ENCODE measurements around the gene RAB3C. TPM values are rescaled to one million over a fixed set of nuclear protein-coding genes. Genes with fewer than 3 reads are reported as not detected.
"Not testable (repeated sequence)": the region's sequence is repeated elsewhere in the genome, so short reads cannot be mapped to it uniquely, and the experiment has no call there.

Gene RAB3C
- polyA plus RNA-seq, 6 donors from 2014 or later = 1.1 TPM; not detected in 5

DNA sequence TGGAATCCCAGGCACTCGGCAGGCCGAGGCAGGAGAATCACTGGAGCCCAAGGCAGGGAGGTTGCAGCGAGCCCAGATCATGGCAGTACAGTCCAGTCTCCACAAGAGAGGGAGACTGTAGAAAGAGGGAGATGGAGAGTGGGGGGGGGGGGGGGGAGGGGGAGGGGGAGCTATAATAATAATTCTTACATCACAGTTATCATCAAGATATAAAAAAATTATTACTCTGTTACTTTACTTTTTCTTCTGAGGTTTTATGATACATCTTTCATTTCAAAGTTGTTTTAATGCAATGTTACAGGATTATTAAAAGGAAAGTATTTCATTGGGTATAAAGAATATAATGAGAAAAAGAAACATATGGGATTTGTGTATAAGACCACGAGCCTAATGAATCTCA is 17.8 kb upstream of the RAB3C start:
- DNase-seq (no peak), ATAC-seq (ENCODE audit: low read depth in 2 of 2) (no peak)
- H3K27me3 Mint-ChIP-seq = no peaks in the 10 kb centered on the region
- H3K36me3 Mint-ChIP-seq = no peaks in the 10 kb centered on the region
- H3K9me3 Mint-ChIP-seq = peaks cover 0 to 3% (median 2%) of the 10 kb centered on the region in 7 donors
- no peak overlapping the region for H3K4me3 Mint-ChIP-seq
- H3K27ac Mint-ChIP-seq = no peak overlapping the region
- peaks cover 6 to 15% (median 8%) of the 10 kb centered on the region in 3 donors for H3K4me1 Mint-ChIP-seq

DNA sequence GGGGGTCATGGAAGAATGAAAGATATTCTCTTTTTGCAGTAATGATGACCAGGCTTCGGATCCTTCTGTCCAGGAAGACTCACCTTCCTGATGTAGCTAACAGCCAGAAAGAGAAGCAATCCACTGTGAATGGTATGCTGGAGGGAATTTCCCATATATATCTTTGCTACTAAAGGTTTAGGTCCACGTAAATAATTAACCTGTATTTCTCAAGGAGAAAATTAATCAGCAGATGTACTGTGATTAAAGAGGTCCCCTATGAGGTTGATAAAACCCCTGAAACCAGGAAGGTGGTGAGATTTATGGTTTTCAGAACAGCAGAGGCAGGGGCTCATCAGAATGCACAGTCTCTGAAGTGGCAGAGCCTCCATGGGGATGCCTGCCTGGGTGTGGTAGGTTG is 11.4 kb upstream of the RAB3C start:
- Mint-ChIP-seq H3K9me3 (peaks cover 0 to 13% (median 6%) of the 10 kb centered on the region in 7 donors), H3K36me3 (peaks cover 0 to 8% of the 10 kb centered on the region in 2 donors), H3K27me3 (peaks cover 0 to 14% (median 5%) of the 10 kb centered on the region in 3 donors), H3K4me1 (peaks cover 4 to 7% (median 6%) of the 10 kb centered on the region in 3 donors), H3K27ac (no peak overlapping the region), H3K4me3 (no peak overlapping the region)
- DNase-seq = no peak
- no peak for ATAC-seq (ENCODE audit: low read depth in 2 of 2)

DNA sequence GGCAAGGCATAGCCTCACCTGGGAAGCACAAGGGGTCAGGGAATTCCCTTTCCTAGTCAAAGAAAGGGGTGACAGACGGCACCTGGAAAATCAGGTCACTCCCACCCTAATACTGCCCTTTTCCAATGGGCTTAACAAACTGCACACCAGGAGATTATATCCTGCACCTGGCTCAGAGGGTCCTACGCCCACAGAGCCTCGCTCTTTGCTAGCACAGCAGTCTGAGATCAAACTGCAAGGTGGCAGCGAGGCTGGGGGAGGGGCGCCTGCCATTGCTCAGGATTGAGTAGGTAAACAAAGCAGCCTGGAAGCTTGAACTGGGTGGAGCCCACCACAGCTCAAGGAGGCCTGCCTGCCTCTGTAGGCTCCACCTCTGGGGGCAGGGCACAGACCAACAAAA is 9.9 kb upstream of the RAB3C start:
- H3K4me3 Mint-ChIP-seq; H3K27ac Mint-ChIP-seq; DNase-seq; ATAC-seq (ENCODE audit: low read depth in 2 of 2); H3K36me3 Mint-ChIP-seq; H3K4me1 Mint-ChIP-seq: not testable (repeated sequence)
- H3K27me3 Mint-ChIP-seq = peaks cover 0 to 14% (median 5%) of the 10 kb centered on the region in 3 donors
- peaks cover 0 to 13% (median 6%) of the 10 kb centered on the region in 7 donors for H3K9me3 Mint-ChIP-seq

DNA sequence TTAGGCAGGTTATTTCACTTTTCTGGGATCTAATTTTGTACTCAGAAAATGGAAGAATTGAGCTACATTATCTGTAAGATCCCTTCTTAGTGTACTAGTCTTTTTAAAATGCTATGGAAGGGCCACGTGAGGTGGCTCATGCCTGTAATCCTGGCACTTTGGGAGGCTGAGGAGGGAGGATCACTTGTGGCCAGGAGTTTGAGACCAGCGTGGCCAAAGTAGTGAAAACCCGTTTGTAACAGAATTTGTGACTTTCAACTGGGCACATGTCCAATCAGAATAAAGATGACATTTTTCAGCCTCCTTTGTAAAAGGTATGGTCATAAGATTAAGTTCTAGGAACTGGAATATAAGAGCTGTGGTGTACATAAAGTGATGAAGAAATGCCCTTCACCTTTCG is 3.1 kb upstream of the RAB3C start:
- DNase-seq (no peak), ATAC-seq (ENCODE audit: low read depth in 2 of 2) (no peak)
- Mint-ChIP-seq H3K9me3 (peaks cover 0 to 13% (median 0%) of the 10 kb centered on the region in 7 donors), H3K4me1 (peaks cover 20 to 25% (median 20%) of the 10 kb centered on the region in 3 donors), H3K4me3 (no peak overlapping the region), H3K27ac (no peak overlapping the region), H3K27me3 (peaks cover 39 to 47% (median 41%) of the 10 kb centered on the region in 3 donors), H3K36me3 (no peaks in the 10 kb centered on the region)

DNA sequence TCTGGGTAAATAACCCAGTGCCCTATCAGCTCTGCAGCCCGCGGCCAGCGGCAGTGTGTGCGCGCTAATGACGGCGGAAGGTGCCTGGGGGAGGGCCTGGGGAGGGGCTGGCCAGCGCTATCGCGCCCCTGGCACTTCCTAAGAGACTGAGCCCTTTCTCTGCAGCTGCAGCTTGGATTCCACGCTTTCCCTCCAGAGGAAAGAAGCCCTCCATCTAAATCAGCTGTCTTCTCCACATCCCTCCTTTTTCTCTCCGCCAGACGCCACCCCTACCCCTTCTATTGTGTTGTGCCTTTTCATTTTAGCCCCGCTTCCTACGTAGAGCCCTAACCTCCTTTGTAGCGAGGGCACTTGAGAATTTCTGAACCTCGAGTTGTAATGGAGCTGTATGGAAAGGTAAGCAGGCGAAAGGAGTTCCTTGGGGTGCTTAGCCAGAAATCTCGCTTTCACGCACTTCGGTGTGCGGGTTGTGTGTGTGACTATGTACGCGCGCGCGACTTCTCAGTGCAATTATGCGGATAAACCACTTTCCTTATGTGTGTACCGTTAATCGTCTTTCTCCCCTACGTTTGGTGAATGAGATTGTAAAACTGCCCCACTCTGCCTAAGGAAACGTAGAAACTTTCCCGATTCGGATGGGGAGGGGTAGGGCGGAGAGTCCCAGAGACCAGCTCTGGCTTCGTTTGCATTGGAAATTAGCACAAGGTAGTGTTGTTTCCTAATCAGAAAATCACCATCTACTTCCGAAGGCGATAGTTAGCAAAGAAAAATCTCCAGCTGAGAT is 664 bp upstream of the RAB3C start:
- DNase-seq = no peak
- Mint-ChIP-seq H3K4me1 (peaks cover 20 to 25% (median 20%) of the 10 kb centered on the region in 3 donors), H3K4me3 (peak overlapping the region; percentile 91 to 99 (median 96)), H3K27ac (peak overlapping the region in 1 of 6 donors; percentile 90), H3K36me3 (no peaks in the 10 kb centered on the region), H3K27me3 (peaks cover 39 to 44% (median 41%) of the 10 kb centered on the region in 3 donors), H3K9me3 (peaks cover 0 to 3% (median 0%) of the 10 kb centered on the region in 7 donors)
- peak; percentile 13 for ATAC-seq (ENCODE audit: low read depth in 2 of 2)

DNA sequence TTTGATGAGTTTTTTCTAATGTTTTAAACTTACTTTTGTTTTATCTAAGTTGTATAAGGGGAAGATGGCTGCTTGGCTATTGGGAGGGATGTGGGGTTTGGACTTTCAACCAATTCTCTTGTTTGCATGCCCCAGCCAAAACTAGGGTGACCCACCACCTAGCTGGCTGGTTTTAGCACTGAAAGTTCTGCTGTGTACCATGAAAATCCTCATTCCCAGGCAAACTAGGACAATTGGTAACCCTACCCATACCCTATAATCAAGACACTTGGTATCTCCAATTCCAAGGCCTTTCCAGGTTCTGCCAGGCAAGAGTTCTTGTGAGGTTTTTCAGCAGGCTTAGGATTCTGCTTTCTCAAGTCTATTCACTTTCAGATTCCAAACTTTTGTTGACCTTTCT is 13.1 kb downstream of the RAB3C start:
- Mint-ChIP-seq H3K9me3 (peaks cover 0 to under 1% (median 0%) of the 10 kb centered on the region in 7 donors), H3K4me1 (peaks cover 3 to 5% (median 4%) of the 10 kb centered on the region in 3 donors), H3K27ac (no peak overlapping the region), H3K36me3 (no peaks in the 10 kb centered on the region), H3K4me3 (no peak overlapping the region), H3K27me3 (peaks cover 0 to 8% (median 6%) of the 10 kb centered on the region in 3 donors)
- DNase-seq (no peak), ATAC-seq (ENCODE audit: low read depth in 2 of 2) (no peak)

DNA sequence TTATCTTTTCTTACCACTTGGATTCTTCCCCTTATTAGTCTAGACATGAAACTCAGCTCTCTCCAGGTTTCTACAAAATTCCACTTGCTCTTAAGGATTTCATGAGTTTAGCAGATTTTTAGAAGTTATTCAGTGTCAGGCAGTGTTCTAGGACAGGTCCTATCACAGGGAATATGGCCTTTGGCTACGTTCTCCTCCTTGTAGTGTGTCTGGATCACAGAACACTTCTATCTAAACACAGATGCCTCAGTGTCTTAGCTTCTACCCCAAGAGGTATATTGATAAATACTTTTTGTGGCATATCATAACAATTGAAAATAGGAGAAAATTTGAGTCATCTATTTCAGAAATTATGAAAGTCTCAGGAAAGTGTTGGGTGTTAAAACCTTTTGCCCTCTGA is 15.6 kb downstream of the RAB3C start:
- DNase-seq (no peak), ATAC-seq (ENCODE audit: low read depth in 2 of 2) (no peak)
- peaks cover 2 to 20% (median 14%) of the 10 kb centered on the region in 7 donors for H3K9me3 Mint-ChIP-seq
- peaks cover 0 to 8% (median 4%) of the 10 kb centered on the region in 3 donors for H3K27me3 Mint-ChIP-seq
- H3K36me3 Mint-ChIP-seq = peaks cover 6 to 20% of the 10 kb centered on the region in 2 donors
- H3K4me3 Mint-ChIP-seq = no peak overlapping the region
- no peak overlapping the region for H3K27ac Mint-ChIP-seq
- peaks cover 4 to 13% (median 8%) of the 10 kb centered on the region in 3 donors for H3K4me1 Mint-ChIP-seq

DNA sequence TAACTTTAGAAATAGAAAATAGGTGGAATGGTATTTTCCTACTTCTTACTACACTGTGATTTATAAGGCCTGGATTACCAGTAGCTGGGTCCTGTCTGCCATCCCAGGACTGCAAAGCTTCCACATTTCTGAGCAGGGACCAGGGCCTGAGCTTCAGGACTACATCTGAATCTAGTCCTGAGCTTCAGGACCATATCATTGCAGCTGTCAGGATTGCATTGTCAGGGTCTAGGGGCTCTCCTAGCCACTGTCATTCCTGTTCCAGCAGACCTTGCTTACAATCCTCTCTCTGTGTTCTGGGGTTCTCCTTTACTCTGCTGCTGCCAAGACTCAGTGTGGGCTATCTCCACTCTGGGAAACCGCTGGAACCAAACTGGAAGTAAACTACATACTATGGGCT is 16.3 kb downstream of the RAB3C start:
- H3K9me3 Mint-ChIP-seq = peaks cover 8 to 25% (median 14%) of the 10 kb centered on the region in 7 donors
- H3K36me3 Mint-ChIP-seq = peaks cover 10 to 25% of the 10 kb centered on the region in 2 donors
- peaks cover 4 to 13% (median 8%) of the 10 kb centered on the region in 3 donors for H3K4me1 Mint-ChIP-seq
- H3K27me3 Mint-ChIP-seq = peaks cover 0 to 11% (median 10%) of the 10 kb centered on the region in 3 donors
- DNase-seq (no peak), ATAC-seq (ENCODE audit: low read depth in 2 of 2) (no peak)
- H3K4me3 Mint-ChIP-seq = no peak overlapping the region
- H3K27ac Mint-ChIP-seq = peak overlapping the region in 1 of 6 donors; percentile 41

DNA sequence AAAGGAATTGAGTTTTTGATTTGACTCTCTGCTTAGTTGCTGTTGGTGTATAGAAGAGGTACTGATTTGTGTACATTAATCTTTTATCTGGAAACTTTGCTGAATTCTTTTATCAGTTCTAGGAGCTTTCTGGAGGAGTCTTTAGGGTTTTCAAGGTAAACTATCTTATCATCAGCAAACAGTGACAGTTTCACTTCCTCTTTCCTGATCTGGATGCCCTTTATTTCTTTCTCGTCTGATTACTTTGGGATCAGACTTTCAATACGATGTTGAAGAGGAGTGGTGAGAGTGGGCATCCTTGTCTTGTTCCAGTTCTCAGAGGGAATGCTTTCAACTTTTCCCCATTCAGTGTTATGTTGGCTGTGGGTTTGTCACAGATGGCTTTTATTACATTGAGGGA is 17.7 kb downstream of the RAB3C start:
- ATAC-seq (ENCODE audit: low read depth in 2 of 2) = peak; percentile 34 to 52
- not testable (repeated sequence) for H3K4me3 Mint-ChIP-seq

DNA sequence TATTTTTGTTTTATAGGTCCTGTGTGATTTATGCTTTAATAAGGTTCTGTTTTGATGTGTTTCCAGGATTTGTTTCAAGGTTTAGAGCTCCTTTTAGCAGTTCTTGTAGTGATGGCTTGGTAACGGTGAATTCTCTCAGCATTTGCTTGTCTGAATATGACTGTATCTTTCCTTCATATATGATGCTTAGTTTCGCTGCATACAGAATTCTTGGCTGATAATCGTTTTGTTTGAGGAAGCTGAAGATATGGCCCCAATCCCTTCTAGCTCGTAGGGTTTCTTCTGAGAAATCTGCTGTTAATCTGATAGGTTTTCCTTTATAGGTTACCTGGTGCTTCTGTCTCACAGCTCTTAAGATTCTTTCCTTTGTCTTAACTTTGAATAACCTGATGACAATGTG is 20.0 kb downstream of the RAB3C start:
- H3K27me3 Mint-ChIP-seq = peaks cover 0 to 11% (median 7%) of the 10 kb centered on the region in 3 donors
- not testable (repeated sequence) for DNase-seq; H3K27ac Mint-ChIP-seq; ATAC-seq (ENCODE audit: low read depth in 2 of 2); H3K4me3 Mint-ChIP-seq
- H3K4me1 Mint-ChIP-seq = peaks cover 4 to 13% (median 8%) of the 10 kb centered on the region in 3 donors
- H3K9me3 Mint-ChIP-seq = peaks cover 13 to 36% (median 24%) of the 10 kb centered on the region in 7 donors
- peaks cover 16 to 33% of the 10 kb centered on the region in 2 donors for H3K36me3 Mint-ChIP-seq

More for the DNA sequence above, 17.7 kb downstream of the RAB3C start:
- peak; percentile 20 for DNase-seq
- Mint-ChIP-seq H3K27me3 (peaks cover 0 to 11% (median 7%) of the 10 kb centered on the region in 3 donors), H3K9me3 (peaks cover 12 to 25% (median 14%) of the 10 kb centered on the region in 7 donors), H3K4me1 (peaks cover 4 to 13% (median 8%) of the 10 kb centered on the region in 3 donors), H3K36me3 (peaks cover 10 to 25% of the 10 kb centered on the region in 2 donors)
- not testable (repeated sequence) for H3K27ac Mint-ChIP-seq

DNA sequence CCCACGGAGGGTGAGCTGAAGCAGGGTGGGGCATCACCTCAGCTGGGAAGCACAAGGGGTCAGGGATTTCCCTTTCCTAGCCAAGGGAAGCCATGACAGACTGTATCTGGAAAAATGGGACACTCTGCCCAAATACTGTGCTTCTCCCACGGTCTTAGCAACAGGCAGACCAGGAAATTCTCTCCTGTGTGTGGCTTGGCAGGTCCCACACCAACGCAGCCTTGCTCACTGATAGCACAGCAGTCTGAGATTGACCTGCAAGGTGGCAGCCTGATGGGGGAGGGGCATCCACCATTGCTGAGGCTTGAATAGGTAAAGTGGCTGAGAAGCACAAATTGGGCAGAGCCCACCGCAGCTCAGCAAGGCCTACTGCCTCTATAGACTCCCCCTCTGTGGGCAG is 23.2 kb downstream of the RAB3C start:
- Mint-ChIP-seq H3K4me1 (peaks cover 0 to 8% (median 1%) of the 10 kb centered on the region in 3 donors), H3K27ac (no peak overlapping the region), H3K4me3 (no peak overlapping the region), H3K9me3 (peaks cover 17 to 67% (median 42%) of the 10 kb centered on the region in 7 donors), H3K27me3 (peaks cover 0 to 11% (median 7%) of the 10 kb centered on the region in 3 donors), H3K36me3 (peaks cover 20 to 33% of the 10 kb centered on the region in 2 donors)
- ATAC-seq (ENCODE audit: low read depth in 2 of 2) (no peak), DNase-seq (no peak)

DNA sequence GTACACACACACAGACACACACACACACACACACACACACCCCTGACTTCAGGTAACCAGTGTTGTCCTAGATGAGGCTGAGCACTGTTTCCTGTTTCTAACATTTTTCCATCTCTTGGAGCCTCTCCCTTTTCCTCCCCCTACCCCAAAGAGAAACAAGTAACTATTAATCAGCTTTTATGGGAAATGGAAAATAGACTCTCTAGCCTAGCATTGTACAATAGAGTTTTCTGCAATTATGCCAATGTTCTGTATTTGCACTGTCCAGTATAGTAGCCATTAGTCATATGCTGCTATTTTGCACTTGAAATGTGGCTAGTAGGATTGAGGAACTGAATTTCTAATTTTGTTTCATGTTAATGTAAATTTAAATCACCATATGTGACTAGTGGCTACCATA is 33.1 kb downstream of the RAB3C start:
- no peaks in the 10 kb centered on the region for H3K27me3 Mint-ChIP-seq
- H3K4me1 Mint-ChIP-seq = peaks cover 0 to 4% (median 0%) of the 10 kb centered on the region in 3 donors
- no peak overlapping the region for H3K27ac Mint-ChIP-seq
- no peak overlapping the region for H3K4me3 Mint-ChIP-seq
- peaks cover 0 to 4% (median under 1%) of the 10 kb centered on the region in 7 donors for H3K9me3 Mint-ChIP-seq
- no peak for ATAC-seq (ENCODE audit: low read depth in 2 of 2)
- no peaks in the 10 kb centered on the region for H3K36me3 Mint-ChIP-seq
- no peak for DNase-seq

DNA sequence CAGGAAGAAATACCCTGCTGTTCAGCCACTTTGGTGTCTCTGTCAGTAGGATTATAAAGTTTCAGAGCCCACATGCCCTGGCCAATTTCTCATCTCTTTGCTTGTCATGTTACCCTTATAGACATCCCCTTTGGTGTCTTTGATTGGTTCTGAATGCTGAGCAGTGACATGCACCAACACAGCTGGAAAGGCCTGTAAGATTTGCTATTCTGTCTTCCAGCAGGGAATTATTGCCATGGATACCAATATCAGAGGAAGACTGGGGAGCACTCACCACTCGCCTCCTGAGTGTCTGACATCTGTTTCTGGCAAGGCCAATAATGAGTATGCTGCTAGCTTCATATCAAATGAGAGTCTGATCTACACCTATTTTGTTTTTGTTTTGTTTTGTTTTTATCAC is 34.4 kb downstream of the RAB3C start:
- ATAC-seq (ENCODE audit: low read depth in 2 of 2) (no peak), DNase-seq (no peak)
- H3K9me3 Mint-ChIP-seq = no peaks in the 10 kb centered on the region
- no peak overlapping the region for H3K4me3 Mint-ChIP-seq
- H3K27ac Mint-ChIP-seq = no peak overlapping the region
- H3K27me3 Mint-ChIP-seq = no peaks in the 10 kb centered on the region
- H3K4me1 Mint-ChIP-seq = peaks cover 0 to 4% (median 0%) of the 10 kb centered on the region in 3 donors
- no peaks in the 10 kb centered on the region for H3K36me3 Mint-ChIP-seq

DNA sequence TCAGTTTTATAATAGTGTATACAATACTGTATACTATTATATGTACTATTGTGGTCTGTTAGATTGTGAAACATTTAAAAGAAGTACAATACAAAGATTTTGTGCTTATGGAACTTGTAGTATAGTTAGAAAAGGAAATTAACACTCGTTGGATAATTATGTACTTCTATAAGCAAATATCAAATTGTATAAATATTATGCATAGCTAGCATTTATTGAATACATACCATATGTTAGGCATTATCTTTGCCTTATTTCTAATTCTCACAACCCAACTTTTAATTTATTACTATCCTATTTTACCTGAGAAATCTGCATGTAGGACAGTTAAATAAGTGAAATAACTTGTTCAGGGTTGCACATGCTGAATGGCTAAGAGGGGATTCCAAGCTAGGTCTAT is 37.5 kb downstream of the RAB3C start:
- Mint-ChIP-seq H3K27ac (no peak overlapping the region), H3K4me1 (peaks cover 0 to 4% (median 0%) of the 10 kb centered on the region in 3 donors), H3K27me3 (no peaks in the 10 kb centered on the region), H3K36me3 (no peaks in the 10 kb centered on the region), H3K4me3 (no peak overlapping the region), H3K9me3 (no peaks in the 10 kb centered on the region)
- DNase-seq (no peak), ATAC-seq (ENCODE audit: low read depth in 2 of 2) (no peak)

Data from naive B cell (primary cell).